Spinal cord (tissue), 10 donors: ENCODE measurements around the gene DUSP8. TPM values are rescaled to one million over a fixed set of nuclear protein-coding genes. Genes with fewer than 3 reads are reported as not detected.
"Not testable (repeated sequence)": the region's sequence is repeated elsewhere in the genome, so short reads cannot be mapped to it uniquely, and the experiment has no call there.

Experiments
- DNase-seq, 6 donors: peaks; one replicate each; pipeline versions ENCODE4 v3.0.0 to v3.0.0-alpha.2; 2013 to 2015; ENCODE audit warnings: low spot score in 6 of 6, low read depth in 4 of 6
- H3K27ac ChIP-seq: one replicate; pipeline ENCODE4 v1.5.1; 2013; ENCODE audit warnings: low read depth, low read length, control low read depth
- H3K27me3 ChIP-seq: one replicate; pipeline ENCODE4 v1.6.1; 2013; ENCODE audit warnings: low read length; ENCODE audit not compliant: control insufficient read depth, insufficient read depth
- H3K36me3 ChIP-seq: one replicate; pipeline ENCODE4 v1.6.1; 2013; ENCODE audit warnings: low read length; ENCODE audit not compliant: control insufficient read depth, insufficient read depth
- H3K4me1 ChIP-seq: one replicate; pipeline ENCODE4 v1.6.1; 2013; ENCODE audit warnings: low read length; ENCODE audit not compliant: control insufficient read depth, insufficient read depth
- H3K4me3 ChIP-seq: one replicate; pipeline ENCODE4 v1.5.1; 2013; ENCODE audit warnings: low read depth, low read length, control low read depth
- H3K9me3 ChIP-seq: one replicate; pipeline ENCODE4 v1.6.1; 2013; ENCODE audit warnings: low read length; ENCODE audit not compliant: control insufficient read depth, insufficient read depth
- WGBS: methylation state at CpG from one replicate; pipeline ENCODE4 v1.1.5; 2013; ENCODE audit warnings: missing lambda C conversion rate; ENCODE audit not compliant: insufficient coverage; 5-methylcytosine and 5-hydroxymethylcytosine counted together
- polyA plus RNA-seq, 2 donors: library from polyadenylated mRNA; unstranded; fragments of 120-200 nt; gene quantifications; one replicate each; pipeline ENCODE4 v1.2.1, GENCODE V29; 2013; ENCODE audit not compliant: insufficient read length in 2 of 2
- total RNA-seq, 2 donors: library from RNA; depleted of rRNA in 1 of 2; stranded (reverse); fragments of 120-200 nt in 1 of 2; fragments of >200 nt in 1 of 2; gene quantifications; one replicate each; pipeline versions ENCODE4 v1.2.3 to v1.2.4, GENCODE V29; 2013 to 2014
- donor health status: healthy.

DUSP8 gene
- total and polyA plus RNA-seq, 4 donors: 2.9 to 86.2 (median 38.2) TPM

DNA sequence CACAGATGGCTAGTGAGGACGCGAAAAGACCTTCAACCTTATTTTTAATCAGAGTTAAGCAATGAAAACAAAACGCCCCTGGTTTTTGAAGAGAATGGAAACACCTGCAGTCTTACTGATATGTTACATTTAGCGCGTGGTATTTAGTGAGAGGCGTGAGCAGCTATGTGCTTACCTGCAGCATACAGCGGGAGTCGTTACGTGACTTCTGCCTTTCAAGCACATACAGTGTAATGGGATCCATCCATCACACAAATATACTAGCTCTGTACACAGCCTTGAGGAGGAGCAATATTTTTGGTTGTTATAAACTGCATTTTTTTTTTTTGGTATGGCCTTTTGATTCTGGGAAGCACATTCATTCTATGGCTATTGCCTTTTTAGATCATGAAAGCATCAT is 20.6 kb upstream of the DUSP8 start:
- no CpG with 5 or more reads among the region's 9 CpGs for WGBS
- Histone ChIP-seq H3K4me1 (no peaks in the 10 kb centered on the region), H3K27ac (no peak overlapping the region), H3K9me3 (no peaks in the 10 kb centered on the region), H3K27me3 (no peaks in the 10 kb centered on the region), H3K36me3 (peaks cover 5% of the 10 kb centered on the region), H3K4me3 (no peak overlapping the region)
- peak in 1 of 6 donors; percentile 56 for DNase-seq

DNA sequence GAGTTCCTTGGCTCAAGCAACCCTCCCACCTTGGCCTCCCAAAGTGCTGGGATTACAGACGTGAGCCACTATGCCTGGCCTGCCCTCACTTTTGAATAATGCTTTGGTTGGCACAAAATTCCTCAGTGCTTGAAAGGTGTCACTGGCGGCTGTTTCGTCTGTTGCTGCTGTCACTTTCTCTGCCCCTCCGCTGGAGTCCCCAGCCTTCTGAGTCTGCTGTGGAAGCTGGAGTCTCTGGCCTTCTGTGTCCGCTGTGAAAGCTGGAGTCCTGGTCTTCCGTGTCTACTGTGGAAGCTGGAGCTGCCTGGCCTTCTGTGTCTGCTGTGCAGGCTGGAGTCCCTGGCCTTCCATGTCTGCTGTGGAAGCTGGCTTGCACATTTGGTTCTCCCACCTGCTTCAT is 17.9 kb upstream of the DUSP8 start:
- DNase-seq: no peak
- Histone ChIP-seq H3K4me3 (no peak overlapping the region), H3K9me3 (no peaks in the 10 kb centered on the region), H3K36me3 (peaks cover 4% of the 10 kb centered on the region), H3K27me3 (no peaks in the 10 kb centered on the region), H3K4me1 (no peaks in the 10 kb centered on the region), H3K27ac (no peak overlapping the region)
- WGBS: 89% methylated on average over 6 of the region's 6 CpGs

DNA sequence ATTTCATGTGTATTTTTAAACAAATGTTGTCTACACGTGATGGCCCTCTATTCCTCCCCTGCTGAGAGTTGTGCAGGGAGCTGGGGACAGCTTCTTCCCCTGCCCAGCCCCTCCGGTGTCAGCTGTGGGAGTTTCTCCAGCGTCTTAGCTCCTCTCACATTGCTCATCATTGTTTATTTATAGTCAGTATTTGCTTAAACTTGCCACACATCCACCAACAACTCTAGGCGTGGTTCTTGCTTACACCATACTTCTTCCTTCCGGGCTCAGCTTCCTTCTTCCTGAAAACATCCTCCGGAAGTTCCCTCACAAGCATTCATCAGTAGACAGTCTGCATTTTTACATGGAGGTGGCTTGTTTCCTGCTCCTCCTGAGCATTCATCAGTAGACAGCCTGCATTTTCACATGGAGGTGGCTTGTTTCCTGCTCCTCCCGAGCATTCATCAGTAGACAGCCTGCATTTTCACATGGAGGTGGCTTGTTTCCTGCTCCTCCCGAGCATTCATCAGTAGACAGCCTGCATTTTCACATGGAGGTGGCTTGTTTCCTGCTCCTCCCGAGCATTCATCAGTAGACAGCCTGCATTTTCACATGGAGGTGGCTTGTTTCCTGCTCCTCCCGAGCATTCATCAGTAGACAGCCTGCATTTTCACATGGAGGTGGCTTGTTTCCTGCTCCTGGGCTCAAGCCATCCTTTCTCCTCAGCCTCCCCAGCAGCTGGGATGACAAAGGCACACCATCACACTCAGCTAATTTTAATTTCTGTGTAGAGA is 17.3 kb upstream of the DUSP8 start:
- not testable (repeated sequence) for H3K9me3 ChIP-seq, DNase-seq, H3K27me3 ChIP-seq, H3K4me1 ChIP-seq, H3K27ac ChIP-seq, H3K4me3 ChIP-seq
- H3K36me3 ChIP-seq: peaks cover 10% of the 10 kb centered on the region
- WGBS: 34% methylated on average over 4 of the region's 10 CpGs

DNA sequence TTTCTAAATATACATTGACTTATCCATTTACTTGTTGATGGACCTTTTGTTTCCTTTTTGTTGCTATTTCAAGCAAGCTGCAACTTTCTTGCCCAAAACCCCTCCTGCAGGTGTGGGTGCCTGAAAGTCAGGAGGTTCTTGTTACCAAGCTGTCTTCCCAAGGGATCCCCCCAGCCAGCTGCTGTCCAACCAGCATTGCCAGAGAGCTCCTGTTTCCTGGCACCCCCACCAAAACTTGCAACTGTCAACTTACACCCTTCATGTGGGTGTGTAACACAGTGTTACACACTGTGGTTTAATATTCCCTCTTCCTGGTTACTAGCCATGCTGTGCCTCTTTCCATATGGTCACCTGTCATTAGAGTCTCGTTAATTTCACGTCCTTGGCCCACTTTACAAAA is 14.6 kb upstream of the DUSP8 start:
- Histone ChIP-seq H3K36me3 (peaks cover 14% of the 10 kb centered on the region), H3K27ac (no peak overlapping the region), H3K9me3 (no peaks in the 10 kb centered on the region), H3K27me3 (no peaks in the 10 kb centered on the region), H3K4me1 (no peaks in the 10 kb centered on the region), H3K4me3 (no peak overlapping the region)
- no CpG with 5 or more reads among the region's 2 CpGs for WGBS
- no peak for DNase-seq

DNA sequence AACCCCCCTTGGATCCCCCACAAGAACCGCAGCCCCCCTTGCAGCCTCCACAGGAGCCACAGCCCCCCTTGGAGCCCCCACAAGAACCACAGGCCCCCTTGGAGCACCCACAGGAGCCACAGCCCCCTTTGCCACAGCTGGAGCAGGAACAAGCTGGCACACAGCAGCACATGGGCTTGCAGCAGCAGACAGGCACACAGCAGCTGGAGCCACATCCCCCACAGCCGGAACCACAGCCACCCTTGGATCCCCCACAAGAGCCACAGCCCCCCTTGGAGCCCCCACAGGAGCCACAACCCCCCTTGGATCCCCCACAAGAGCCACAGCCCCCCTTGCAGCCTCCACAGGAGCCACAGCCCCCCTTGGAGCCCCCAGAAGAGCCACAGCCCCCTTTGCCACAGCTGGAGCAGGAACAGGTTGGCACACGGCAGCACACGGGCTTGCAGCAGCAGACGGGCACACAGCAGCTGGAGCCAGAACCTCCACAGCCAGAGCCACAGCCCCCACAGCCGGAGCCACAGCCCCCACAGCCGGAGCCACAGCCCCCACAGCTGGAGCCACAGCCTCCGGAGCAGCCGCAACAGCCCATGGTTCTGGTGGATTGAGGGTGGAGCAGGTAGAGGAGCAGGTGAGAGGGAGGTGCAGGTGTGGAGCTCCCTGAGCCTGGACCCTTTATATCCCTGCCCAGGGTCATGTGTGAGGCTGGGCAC is 12.7 kb upstream of the DUSP8 start, which contains the start of gene KRTAP5-1:
KRTAP5-1 (minus strand) TSS at position 623 of the 710 bp plus-strand sequence; CDS start at position 589, 34 bp downstream.
- H3K4me3 ChIP-seq, H3K27ac ChIP-seq, H3K27me3 ChIP-seq, H3K9me3 ChIP-seq, DNase-seq, H3K4me1 ChIP-seq: not testable (repeated sequence)
- 93% methylated on average over 4 of the region's 9 CpGs for WGBS
- peaks cover 14% of the 10 kb centered on the region for H3K36me3 ChIP-seq

DNA sequence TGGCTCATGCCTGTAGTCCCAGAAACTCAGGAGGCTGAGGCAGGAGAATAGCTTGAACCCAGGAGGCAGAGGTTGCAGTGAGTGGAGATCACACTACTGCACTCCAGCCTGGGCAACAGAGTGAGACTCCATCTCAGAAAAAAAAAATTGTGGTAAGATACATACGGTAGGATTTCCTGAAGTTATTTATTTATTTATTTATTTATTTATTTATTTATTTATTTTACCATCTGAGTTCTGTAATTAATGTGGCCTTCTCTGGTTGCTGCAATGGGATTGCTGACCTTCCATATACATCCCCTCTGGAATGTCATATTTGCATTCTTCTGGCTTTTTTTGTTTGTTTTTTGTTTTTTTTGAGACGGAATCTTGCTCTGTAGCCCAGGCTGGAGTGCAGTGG is 10.8 kb upstream of the DUSP8 start:
- not testable (repeated sequence) for H3K9me3 ChIP-seq, H3K27me3 ChIP-seq, H3K27ac ChIP-seq, H3K4me1 ChIP-seq, DNase-seq, H3K4me3 ChIP-seq
- peaks cover 14% of the 10 kb centered on the region for H3K36me3 ChIP-seq
- no CpG with 5 or more reads among the region's 2 CpGs for WGBS

DNA sequence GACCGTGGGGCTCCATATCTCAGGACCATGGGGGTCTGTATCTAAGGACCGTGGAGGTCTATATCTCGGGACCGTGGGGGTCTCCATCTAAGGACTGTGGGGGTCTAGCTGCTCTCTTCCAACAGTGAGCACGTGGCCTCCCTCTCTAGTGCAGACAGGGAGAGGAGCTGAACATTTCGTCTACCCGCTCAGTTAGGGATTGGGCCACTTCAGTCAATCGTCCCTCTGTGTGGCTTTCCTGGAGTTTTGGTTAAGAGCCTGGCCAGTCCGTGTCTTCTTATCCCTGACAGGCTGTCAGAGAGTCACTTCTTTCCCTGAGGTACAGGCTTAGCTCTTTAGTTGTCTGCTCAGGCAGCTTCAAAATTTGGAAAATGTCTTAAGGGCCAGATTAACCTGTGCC is 9.9 kb upstream of the DUSP8 start:
- 86% methylated on average over 9 of the region's 9 CpGs for WGBS
- no peak for DNase-seq
- peaks cover 14% of the 10 kb centered on the region for H3K36me3 ChIP-seq
- H3K9me3 ChIP-seq: peaks cover 5% of the 10 kb centered on the region
- no peak overlapping the region for H3K4me3 ChIP-seq
- no peak overlapping the region for H3K27ac ChIP-seq
- no peaks in the 10 kb centered on the region for H3K4me1 ChIP-seq
- H3K27me3 ChIP-seq: no peaks in the 10 kb centered on the region

DNA sequence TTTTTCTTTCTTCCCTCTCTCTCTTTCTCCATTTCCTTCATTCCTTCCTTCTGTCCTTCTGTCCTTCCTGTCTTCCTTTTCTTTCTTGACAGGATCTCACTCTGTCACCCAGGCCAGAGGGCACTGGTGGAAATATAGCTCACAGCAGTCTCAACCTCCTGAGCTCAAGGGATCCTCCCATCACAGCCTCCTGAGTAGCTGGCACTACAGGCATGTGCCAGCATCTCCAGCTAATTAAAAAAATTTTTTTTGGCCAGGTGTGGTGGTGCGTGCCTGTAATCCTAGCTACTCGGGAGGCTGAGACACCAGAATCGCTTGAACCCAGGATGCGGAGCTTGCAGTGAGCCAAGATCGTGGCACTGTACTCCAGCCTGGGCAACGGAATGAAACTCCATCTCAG is 4.8 kb upstream of the DUSP8 start:
- WGBS: 100% methylated on average over 4 of the region's 6 CpGs
- no peak for DNase-seq
- H3K4me1 ChIP-seq: peaks cover 19% of the 10 kb centered on the region
- H3K27ac ChIP-seq: no peak overlapping the region
- no peaks in the 10 kb centered on the region for H3K36me3 ChIP-seq
- H3K4me3 ChIP-seq: no peak overlapping the region
- peaks cover 5% of the 10 kb centered on the region for H3K9me3 ChIP-seq
- H3K27me3 ChIP-seq: peaks cover 16% of the 10 kb centered on the region

DNA sequence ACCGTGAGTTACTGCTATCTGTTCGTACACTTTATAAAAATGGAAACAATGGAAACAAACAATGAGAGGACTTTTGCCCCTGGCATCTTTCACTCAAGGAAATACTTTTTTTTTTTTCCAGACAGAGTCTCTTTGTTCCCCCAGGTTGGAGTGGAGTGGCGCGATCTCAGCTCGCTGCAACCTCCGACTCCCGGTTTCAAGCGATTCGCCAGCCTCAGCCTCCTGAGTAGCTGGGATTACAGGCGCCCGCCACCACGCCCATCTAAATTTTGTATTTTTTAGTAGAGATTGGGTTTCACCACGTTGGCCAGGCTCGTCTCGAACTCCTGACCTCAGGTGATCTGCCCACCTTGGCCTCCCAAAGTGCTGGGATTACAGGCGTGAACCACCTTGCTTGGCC is 3.7 kb upstream of the DUSP8 start:
- 75% methylated on average over 14 of the region's 16 CpGs for WGBS
- DNase-seq, H3K9me3 ChIP-seq, H3K4me3 ChIP-seq, H3K36me3 ChIP-seq, H3K27ac ChIP-seq: not testable (repeated sequence)
- H3K27me3 ChIP-seq: peaks cover 16% of the 10 kb centered on the region
- H3K4me1 ChIP-seq: peaks cover 25% of the 10 kb centered on the region

DNA sequence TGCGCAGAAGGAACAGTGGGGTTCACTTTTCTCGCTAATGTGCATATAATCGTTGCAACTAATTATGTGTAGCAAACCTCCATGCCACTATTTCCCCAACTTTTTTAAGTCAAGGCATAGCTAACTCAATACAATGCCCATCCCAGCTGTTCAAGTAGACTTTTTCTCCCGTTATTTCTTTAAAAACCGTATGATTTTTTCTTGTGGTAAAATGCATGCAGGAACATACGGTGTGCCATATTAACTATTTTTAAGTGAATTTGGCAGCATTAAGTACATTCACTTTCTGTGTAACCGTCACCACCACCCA is 2.8 kb upstream of the DUSP8 start:
- Histone ChIP-seq H3K4me3 (no peak overlapping the region), H3K27ac (no peak overlapping the region)

More for the DNA sequence above, 2.8 kb upstream of the DUSP8 start:
- H3K4me1 ChIP-seq: peaks cover 34% of the 10 kb centered on the region
- peaks cover 6% of the 10 kb centered on the region for H3K36me3 ChIP-seq
- 40% methylated on average over 1 of the region's 7 CpGs for WGBS
- peaks cover 16% of the 10 kb centered on the region for H3K27me3 ChIP-seq
- peaks cover 5% of the 10 kb centered on the region for H3K9me3 ChIP-seq
- DNase-seq: no peak
